HG03521 (cell line): ENCODE data around the gene DDX11.
A peak's percentile ranks its signal among the peaks of the same experiment; 100 is the strongest.
"Not testable (repeated sequence)": the region's sequence is repeated elsewhere in the genome, so short reads cannot be mapped to it uniquely, and the experiment has no call there.

Experiments
- ATAC-seq: cut with Tn5 transposase; IDR thresholded peaks from one replicate; pipeline ENCODE4 v1.9.1; 2021; ENCODE audit warnings: mild to moderate bottlenecking, moderate library complexity; ENCODE audit not compliant: unreplicated experiment

DDX11 gene

DNA sequence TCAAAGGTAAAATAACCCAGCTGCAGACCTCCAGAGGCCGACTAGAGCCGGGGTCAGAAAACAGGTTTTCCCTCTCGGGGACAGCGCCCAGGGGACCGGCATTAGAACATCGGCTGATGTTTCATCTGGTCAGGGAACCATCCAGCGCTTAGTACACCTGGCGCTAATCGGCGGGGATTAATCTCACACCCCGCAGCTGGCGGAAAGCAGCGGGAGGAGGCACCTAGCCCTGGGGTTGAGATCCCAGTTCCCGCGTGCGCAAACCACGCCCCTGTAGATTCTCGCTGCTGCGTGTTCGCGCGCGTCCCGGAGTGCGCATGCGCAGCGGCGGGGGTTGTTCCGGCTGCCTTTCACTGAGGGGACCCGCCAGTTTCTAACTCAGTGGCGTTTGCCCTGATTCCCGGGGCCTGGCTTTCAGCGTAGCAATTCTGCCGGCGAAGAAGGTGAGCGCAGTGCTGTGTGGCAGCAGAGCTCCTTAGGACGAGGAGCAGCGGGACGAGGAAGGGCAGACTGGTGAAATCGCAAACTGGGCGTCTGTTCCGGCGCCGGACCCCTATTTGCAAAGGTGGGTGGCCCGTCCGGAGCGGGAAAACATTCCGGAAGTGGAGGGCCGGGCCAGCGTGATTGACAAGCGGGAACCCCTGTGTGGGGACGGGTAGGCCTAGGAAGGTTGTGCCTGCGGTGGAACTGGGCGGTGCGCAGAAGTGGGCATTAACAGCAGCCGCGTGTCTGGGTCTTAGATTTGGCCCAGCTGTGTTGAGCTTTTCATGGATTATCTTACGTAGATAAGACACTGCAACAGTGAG, at the start of gene DDX11:
Gene DDX11, plus strand, starts transcription at position 334 of the 806 bp plus-strand sequence. CDS start 4,534 bp downstream, outside the sequence.
- peak; percentile 90 for ATAC-seq

DNA sequence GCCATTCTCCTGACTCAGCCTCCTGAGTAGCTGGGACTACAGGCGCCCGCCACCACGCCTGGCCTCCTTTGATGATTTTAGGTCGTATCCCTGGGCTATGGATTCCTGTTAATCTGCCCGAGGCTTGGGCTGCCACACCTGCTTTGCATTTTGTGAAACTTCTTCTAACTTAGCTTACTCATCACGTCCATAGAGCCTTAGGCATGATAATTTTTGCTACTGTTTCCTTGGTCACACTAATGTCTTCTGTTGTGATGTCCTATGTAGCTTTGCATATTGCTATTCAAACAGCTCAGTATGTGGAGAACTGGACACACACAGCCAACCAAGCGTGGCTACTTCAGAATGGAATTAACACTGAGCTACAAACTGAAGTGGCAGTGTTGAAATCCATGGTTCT, 47.5 kb upstream of the DDX11 start:
- ATAC-seq = no peak

DNA sequence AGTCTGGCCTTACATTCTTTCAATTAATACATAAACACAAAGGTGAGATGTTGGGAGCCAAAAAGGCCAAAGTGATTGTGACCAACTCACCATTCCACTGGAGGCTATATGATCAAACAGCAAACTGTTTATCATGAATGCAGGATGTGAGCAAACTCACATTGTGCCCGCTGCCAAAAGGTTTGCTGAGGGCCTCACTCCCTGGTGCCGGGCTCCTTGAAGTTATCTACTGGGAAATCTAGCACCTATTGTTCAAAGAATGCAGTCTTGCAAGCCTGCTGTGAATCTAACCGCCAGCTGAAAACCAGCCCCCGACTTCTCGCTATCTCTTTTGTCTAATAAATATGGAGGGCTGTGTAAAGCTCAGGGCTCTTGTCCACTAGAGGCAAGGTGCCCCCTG, 46.7 kb upstream of the DDX11 start:
- not testable (repeated sequence) for ATAC-seq

DNA sequence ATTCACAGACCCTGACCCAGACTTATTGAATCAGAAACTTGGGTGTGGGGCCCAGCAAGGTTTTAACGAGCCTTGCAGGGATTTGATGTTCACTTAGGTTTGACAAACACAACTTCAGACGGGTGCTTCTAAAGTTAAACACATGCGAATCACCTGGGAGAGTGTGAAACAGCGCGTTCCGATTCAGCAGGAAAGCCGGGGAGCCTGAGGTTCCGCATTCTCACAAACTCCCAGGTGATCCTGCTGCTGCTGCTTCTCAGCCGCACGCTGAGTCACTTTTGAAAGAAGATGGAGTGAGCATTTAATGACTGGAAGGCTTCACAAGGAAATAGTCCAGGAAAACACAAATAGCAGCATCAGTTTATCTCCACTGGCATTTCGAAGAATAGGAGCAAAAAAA, 44.2 kb upstream of the DDX11 start:
- ATAC-seq = no peak

DNA sequence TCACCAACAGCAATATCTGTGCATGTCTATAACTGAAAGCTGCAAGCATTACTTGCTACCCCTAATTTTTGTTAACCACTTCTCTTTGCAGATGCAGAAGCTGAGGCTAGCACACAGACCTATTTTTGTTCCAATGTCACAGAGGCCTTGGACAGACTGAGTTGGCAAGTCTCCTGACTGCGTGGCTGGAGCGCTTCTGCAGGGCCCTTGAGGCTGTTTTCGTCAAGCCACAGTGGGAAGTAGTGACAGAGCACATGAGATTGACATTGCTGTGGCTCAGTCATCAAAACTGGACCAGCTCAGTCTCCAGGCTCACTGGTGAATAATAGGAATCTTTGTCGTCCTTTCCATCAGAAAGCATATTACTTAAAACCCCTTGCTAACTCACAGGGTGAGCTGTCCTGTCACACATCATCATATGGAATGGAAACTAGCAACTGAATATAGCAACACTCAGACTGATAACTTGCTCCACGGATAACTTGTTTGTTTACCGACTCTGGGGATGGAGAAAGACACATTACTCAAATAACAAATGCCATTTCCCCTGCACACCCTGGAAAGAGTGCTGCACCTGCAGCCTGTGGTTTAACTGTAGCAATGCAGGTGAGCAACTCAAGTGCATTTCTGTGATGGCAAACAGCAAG, 43.6 kb upstream of the DDX11 start:
- ATAC-seq = no peak

DNA sequence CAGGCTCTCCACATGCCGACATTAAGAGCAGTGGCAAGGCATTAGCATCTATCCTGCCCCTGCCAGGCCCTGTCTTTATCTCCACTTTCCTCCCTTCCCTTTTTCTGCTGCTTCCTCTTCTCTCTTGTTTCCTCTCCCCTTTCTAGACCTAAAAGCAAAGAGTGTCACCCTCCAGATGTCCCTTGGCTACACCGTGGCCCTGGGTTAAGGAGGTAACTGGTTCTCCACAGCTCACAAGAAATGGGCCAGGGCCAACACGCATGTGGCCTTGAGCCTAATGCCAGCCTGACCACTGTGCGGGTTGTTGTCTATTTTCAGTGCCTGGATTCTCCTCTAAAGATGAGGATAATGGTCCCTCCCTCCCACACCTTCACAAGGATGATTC, 41.7 kb upstream of the DDX11 start:
- ATAC-seq = no peak

DNA sequence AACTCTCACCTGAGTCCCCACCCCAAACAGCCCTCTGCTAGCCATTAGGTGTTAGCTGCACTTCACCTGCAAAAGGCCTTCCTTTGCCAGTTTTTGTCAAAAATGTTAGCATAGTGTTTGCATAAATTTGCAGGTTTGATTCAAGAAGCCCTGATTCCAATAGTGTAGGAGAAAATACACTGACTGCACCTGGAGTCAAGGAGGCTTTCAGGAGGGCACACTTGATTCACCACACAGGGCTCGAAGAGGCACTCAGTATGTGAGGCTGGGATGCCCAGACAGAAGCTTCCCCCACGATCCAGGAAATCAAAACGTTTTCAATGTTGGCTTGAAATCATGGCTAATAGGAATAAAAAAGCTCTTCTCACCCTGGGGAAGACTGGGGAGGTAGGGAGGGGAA, 40.5 kb upstream of the DDX11 start:
- no peak for ATAC-seq

DNA sequence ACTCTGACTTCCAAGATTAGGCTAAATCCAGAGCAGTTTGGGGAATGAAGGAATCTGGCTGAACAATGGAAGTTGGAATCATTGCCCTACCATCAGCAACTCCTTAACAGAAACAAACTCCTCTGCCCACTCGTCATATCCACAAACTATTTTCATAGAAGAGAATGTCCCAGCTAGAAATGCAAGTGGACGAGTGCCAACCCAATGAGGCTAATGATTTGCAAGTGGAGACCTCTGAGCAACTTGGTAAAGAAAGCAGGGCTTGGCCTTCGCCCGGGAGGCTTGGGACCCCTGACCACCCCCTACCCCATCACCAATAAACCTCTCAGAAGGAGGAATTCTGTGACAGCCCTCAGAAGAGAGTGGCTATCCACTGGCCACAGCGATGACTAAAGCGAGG, 40.0 kb upstream of the DDX11 start:
- ATAC-seq = no peak

DNA sequence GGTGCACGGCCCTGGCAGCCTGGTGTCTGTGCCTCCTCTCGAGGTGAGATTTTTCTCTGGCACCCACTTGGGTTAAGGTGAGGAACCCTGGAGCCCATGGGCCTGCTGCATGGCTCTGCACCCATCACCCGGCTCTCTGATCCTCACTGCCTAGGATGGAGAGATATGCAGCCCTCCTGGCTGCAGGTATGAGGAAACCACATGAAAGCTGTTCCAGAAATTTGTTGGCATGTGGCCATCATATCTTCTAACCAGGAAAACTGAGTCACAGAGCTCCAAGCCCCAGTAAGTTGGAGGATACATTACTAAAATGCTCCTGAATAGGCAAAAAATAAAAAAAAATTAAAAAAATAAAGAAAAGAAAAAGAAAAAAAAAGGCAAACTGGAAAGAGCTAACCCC, 39.3 kb upstream of the DDX11 start:
- no peak for ATAC-seq

DNA sequence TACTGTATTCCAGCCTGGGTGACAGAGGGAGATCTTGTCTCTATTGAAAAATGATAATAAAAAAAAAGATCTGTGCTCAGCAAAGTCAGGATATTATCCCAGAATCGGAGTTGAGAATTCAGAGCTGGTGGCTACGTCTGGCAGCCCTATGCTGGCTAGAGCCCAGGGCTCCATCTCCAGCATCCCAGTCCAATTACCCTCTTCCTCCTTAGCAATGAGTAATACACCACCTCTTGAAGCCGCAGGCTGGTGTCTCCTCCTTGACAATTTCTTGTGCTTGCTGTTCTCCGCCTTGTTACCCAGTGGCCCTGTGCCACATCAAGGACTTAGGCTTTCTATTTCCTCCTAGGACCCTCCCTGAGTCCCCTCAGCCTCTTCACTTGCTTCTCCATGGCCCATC, 38.4 kb upstream of the DDX11 start:
- no peak for ATAC-seq

DNA sequence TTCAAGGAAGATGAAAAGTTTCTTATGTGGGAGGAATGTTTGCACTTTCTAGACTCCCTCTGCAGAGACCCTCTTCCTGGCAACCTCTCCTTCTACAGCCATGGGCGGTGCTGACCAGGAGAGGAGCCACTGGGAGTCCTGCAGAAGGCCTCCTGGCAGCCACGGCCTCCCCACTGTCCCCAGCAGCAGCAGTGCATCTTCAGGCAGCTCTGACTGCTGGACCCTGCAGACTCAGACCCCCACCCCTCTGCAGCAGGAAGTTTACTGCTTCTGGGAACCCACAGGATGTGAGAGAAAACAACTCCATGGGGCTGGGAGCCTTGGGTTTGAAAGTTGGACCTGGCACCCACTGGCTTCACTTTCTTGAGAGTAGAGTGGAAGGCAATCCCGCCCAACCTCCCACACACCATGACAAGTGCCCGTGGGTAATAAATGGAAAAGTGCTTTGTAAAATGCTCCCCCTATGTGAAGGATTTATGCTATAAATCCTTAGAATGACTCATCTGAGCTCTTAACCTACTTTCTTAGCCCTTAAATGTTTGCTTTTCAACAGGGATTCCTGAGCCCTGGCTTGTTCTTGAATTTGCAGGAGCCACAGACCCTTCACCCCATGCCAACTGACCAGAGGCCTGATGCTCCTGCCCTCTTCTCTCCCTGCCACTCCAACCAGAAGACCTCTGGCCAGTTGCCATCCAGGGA, 37.5 kb upstream of the DDX11 start:
- ATAC-seq = no peak

DNA sequence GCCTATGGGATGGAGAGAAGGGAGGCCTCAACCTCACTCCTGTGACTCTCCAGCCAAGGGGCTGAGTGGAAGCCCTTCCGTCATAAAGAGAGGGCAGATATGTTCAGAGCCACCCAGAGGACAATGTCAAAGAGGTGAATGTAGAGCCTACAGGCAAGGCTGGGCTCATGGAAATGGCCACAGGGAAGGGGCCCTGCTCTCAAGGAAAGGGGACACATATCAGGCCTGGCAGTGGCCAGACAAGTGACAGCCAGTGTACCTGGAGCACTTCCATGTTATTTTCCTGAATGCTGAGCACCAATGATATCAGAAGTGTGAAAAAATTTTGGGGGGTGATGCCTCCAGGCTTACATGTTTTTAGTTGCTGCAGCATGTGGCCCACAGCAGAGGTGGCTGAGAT, 36.6 kb upstream of the DDX11 start:
- no peak for ATAC-seq

DNA sequence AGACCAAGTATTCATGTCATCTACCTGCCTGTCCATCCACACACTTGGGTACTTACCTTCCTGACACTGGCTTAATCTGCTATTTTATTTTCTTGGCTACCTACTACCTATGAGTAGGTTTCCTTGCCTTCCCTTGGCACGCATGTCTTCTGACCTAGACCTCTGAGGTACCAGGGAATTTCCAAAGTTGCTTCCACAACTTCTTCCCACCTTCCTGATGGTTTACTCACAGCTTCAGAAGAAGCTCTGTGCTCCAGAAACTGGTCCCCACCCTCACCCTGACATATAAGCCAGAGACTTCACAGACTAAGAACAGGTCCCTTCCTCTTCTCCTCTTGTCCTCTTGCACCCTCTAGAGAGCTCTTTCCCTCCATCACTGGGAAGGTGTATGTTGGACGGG, 35.7 kb upstream of the DDX11 start:
- ATAC-seq = no peak

DNA sequence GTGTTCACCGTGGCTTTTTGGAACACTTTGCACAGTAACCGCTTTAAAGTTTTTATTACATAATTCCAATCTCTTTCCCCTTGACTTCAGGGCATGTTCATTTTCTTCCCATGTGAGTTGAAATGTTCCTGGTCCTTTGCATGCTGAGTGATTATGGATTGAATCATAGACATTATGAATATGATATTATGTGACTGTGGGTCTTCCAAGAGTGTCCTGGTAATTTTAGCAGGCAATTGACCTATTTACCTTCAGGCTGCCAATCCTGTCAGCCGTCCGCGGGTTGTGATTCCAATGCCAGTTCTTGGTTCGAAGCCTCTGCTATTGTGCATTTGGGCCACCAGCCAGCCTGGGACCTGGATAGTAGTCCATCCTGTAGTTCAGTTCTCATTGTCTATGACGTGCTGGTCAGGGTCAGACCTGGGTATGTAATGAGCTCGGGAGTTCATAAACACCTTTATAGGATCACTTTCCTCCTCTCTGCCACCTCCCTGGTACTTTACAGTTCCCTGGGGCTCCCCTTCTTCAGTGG, 32.6 kb upstream of the DDX11 start:
- ATAC-seq = no peak

DNA sequence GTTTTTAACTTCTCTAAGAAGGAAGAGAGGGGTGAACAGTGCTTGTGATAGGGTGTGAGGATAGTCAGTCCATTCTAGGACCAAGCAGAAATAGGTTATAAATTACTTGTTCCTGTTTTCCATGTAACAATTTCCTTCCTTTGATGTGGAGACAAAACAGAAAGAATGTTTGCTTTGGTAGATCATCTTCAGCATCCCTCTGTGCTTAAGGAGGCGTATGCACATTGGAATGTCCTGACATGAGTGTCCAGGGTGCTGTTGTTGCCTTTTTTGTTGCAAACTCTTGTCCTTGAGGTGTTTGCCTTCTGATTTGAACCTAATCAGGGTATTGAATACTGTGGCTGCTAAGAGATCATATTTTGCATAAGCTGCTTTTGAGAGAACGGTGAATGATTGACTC, 23.5 kb upstream of the DDX11 start:
- not testable (repeated sequence) for ATAC-seq

DNA sequence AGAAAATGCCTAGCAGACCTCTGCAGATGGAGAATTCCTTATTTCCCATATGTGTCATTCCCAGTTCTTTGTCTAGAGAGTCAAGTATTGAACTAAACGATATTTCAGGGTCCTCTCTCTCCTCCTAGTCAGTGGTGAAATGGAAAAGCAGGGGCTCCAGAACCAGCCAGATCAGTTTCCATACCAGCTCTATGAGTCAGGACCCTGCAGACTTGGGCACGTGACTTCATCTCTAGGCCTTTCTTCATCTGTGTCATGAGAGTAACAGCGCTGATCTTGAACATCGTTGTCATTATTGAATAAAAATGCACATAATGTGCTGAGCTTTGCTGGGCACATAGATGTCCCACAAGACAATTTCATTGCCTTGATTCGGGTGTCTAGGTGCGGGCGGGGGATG, 23.1 kb upstream of the DDX11 start:
- not testable (repeated sequence) for ATAC-seq

DNA sequence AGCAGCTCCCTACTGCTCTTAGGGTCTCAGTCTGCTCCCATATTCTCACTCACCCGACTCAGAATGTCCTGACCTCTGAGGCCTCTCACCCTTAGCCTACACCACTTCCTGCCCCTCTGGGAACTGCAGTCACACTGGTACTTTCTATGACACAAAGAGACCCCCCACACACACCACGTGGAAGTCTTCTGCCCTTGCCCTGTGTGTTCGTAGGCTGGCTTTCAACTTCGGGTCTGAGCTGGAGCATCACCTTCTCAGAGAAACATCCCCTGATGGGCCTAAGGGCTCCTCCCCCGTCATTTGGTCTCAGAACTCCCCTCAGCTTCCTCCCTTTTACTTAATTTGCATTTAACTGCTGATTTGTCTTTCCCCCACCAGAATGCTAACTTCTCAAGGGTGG, 22.0 kb upstream of the DDX11 start:
- peak; percentile 52 for ATAC-seq

DNA sequence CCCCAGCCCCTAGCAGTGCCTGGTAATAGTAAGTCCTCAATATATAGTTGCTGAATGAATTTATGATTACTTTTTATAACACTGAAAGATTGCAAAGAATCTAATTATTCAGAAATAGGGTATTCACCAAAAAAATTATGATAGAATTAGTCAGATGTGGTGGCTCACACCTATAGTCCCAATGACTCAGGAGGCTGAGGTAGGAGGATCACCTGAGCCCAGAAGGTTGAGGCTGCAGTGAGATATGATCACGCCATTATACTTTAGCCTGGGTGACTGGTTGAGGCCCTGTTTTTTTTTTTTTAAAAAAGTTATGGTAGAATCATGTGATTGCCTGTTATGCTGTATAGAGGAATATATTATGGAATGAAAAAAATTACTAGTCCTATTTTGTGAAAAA, 21.5 kb upstream of the DDX11 start:
- ATAC-seq = not testable (repeated sequence)

DNA sequence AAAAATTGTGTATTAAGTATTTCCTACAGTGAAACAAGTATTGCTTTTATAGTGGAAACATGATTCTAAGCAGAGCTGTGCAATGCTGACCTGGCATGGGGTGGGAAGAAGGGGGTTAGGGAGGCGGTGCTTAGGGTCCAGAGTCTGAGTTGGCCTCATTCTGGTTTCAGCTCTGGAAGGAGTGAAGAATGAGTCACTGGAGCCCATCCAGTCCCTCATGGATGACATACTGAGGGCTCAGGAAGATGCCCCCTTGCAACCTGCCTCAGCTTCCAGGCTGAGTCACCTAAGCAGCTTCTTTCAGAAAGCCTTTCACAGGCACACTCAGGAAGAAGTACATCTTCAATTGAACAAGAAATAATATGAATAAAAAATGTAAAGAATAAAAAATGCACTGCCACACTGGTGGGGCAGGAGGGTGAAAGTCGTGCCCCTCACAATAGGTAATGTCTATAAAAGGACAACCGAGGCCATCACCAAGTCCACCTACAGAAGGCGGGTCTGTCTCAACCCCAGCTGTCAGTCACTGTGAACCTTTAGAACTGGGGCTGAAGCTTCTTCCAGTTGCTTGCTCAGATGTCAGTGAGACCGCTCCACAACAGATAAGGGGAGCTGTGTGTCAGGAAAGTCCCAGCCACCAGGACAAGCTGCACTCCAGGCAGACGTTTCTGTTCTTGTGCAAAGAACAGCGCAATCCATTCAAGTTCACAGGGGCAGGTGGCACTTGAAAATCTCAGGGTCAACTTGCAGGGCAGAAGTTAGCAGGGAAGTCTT, 20.8 kb upstream of the DDX11 start:
- ATAC-seq = not testable (repeated sequence)

DNA sequence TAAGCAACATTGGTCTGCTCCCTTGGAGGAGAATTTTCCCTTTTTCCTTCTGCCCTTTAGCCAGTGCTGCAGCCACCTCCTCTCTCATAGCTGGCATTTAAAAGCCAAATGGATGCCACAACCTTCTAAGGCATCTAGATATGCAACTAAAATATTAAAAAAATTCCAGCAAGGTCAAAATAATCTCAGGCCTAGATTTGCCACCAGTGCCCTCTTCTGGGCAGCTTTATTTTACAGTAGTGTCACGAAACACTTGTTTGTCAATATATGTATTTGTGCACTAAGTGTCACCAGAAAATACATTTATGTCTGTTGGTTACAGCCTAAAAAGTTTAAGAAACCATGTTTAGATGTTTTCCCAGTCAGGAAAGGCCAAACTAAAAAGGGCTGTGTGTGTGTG, 19.7 kb upstream of the DDX11 start:
- not testable (repeated sequence) for ATAC-seq

DNA sequence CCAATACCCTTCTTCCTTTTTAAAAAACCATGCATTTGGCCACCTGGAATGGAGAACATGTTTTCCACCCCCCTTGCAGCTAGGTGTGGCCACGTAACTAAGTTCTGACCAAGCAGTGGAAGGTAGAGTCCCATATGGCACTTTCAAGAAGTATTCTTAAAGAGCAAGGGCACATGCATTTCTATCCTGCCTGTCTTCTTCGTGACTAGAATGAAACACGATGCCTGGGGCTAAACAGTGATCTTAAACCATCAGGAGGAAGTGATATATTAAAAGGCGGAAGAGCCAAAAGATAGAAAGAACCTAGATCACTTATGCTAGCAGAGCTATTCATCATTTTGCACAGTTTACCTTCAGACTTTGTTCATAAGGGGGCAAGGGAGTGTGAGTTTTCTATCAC, 16.0 kb upstream of the DDX11 start:
- ATAC-seq = no peak
